Vagina (tissue), 2 donors: ENCODE data around the gene PAPOLB.

Experiments
- CTCF ChIP-seq, 3 experiments: fragments of 450-650 bp in 2 of 3; fragments of 200-600 bp in 1 of 3; sonication (generic) in 1 of 3; IDR thresholded peaks; one replicate each; pipeline ENCODE4 v1.5.1; 2017 to 2019; ENCODE audit warnings: antibody characterized with exemption in 3 of 3, mild to moderate bottlenecking in 2 of 3, moderate library complexity in 2 of 3
- POLR2A ChIP-seq, 2 donors: fragments of 450-650 bp; IDR thresholded peaks; one replicate each; pipeline ENCODE4 v1.6.1; 2017; ENCODE audit warnings: antibody characterized with exemption in 2 of 2, mild to moderate bottlenecking in 2 of 2, moderate library complexity in 2 of 2

- TF ChIP-seq CTCF (IDR thresholded peaks at IDR 0.05) (no peak), POLR2A (IDR thresholded peaks at IDR 0.05) (no peak)
These were observed 11.5 kb downstream of the PAPOLB start for GRCh38 chr7:4850262-4850795.
